Left ventricle myocardium inferior (tissue), 1 donor: ENCODE results near the gene SREBF1. TPM values are rescaled to one million over a fixed set of nuclear protein-coding genes. Genes with fewer than 3 reads are reported as not detected.

Source experiments
- DNase-seq: peaks from one replicate; pipeline ENCODE4 v3.0.0-alpha.2; 2020
- H3K27ac ChIP-seq: fragments of 200-600 bp; replicated peaks from 2 replicates; pipeline ENCODE4 v1.8.0; 2021
- H3K27me3 ChIP-seq: fragments of 200-600 bp; 2 replicates; pipeline ENCODE4 v1.8.0; 2021; ENCODE audit warnings: low read depth
- H3K36me3 ChIP-seq: fragments of 200-600 bp; 2 replicates; pipeline ENCODE4 v1.8.0; 2021
- H3K4me1 ChIP-seq: fragments of 200-600 bp; 2 replicates; pipeline ENCODE4 v1.8.0; 2021
- H3K4me3 ChIP-seq: fragments of 200-600 bp; 2 replicates; pipeline ENCODE4 v1.8.0; 2021; ENCODE audit warnings: mild to moderate bottlenecking, moderate library complexity
- H3K9me3 ChIP-seq: fragments of 200-600 bp; replicated peaks from 2 replicates; pipeline ENCODE4 v1.8.0; 2021
- intact Hi-C: fragments of 100-400 bp; cut with micrococcal nuclease; formaldehyde crosslinking; loops from one replicate; pipeline ENCODE4 v1.11.0; 2022
- total RNA-seq: library from RNA; stranded (reverse); fragmentation: NEBNext Ultra II Directional; extraction: Animal tissue kit (Norgen Biotek cat#: 25700); gene quantifications from one replicate; pipeline ENCODE4 v1.2.1, GENCODE V29; 2021
- TF ChIP-seq, protein P1 (sequence below): fragments of 200-600 bp; IDR thresholded peaks from 2 replicates; pipeline ENCODE4 v1.8.0; 2021; ENCODE audit warnings: antibody characterized with exemption, mild to moderate bottlenecking, borderline replicate concordance
- donor health status: DM: no; HTN: yes; CAD: no; lungs with severe emphysema.

The SREBF1 gene
- total RNA-seq, 1 donor from 2014 or later: 10.2 TPM

DNA sequence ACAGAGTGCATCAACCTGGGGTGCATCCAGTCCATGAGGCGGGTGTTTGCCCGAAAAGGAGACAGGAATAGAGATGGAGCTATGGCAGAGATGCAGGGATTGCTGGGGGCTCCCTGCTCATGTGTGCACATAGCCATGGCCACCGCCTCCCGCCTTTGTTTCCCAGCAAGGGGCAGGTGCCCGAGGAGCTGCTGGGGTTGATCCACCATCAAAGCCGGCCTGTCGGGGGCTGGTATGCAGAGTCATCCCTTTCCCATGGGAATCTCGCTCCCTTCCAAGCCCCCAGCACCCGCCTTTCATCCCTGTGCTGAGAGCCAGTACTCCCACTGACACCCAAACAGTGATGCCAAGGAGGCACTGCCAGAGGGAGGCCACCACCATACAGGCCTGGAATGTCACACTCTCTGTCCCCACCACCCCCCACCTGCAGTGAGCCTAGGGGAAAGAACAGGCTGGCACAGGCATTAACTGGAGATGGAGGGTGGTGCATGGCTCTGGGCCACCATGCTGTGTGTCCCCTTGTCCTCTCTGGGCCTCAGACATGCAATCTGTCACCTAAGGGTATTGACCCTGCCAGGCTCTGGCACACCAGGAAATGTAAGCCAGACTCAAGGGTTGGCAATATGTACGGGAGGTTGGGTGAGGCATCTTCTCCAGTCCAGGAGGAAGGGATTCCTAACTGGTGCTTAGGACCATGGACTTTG, 65.1 kb downstream of the SREBF1 start:
- TF ChIP-seq, protein P1, sequence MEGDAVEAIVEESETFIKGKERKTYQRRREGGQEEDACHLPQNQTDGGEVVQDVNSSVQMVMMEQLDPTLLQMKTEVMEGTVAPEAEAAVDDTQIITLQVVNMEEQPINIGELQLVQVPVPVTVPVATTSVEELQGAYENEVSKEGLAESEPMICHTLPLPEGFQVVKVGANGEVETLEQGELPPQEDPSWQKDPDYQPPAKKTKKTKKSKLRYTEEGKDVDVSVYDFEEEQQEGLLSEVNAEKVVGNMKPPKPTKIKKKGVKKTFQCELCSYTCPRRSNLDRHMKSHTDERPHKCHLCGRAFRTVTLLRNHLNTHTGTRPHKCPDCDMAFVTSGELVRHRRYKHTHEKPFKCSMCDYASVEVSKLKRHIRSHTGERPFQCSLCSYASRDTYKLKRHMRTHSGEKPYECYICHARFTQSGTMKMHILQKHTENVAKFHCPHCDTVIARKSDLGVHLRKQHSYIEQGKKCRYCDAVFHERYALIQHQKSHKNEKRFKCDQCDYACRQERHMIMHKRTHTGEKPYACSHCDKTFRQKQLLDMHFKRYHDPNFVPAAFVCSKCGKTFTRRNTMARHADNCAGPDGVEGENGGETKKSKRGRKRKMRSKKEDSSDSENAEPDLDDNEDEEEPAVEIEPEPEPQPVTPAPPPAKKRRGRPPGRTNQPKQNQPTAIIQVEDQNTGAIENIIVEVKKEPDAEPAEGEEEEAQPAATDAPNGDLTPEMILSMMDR: no peak
- intact Hi-C loops: no loop called here
- Histone ChIP-seq H3K4me3 (no peak overlapping the region), H3K27ac (peak overlapping the region; percentile 66), H3K27me3 (no peaks in the 10 kb centered on the region), H3K9me3 (no peaks in the 10 kb centered on the region), H3K4me1 (peaks cover 75% of the 10 kb centered on the region), H3K36me3 (no peaks in the 10 kb centered on the region)
- no peak for DNase-seq

DNA sequence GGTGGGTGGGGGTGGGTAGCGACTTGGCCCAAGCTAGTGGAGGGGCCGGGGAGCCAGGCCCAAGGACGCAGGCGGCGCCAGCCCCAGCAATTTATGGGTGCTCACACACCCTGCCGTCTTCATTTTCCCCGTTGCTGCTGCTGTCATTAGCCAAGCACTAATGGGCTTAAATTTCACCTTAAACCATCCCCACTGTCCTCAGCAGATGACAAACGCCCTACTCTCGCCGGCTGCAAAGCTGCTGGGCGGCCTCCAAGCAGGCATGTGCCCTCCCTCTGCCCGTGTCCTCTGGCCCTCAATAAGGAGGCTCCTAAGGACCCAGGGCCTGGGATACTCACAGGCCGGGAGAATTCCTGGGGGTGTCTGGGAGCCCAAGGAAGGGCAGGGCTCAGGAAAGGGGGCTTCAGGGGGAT, 66.1 kb downstream of the SREBF1 start:
- Histone ChIP-seq H3K9me3 (no peaks in the 10 kb centered on the region), H3K4me3 (no peak overlapping the region), H3K36me3 (no peaks in the 10 kb centered on the region), H3K27me3 (no peaks in the 10 kb centered on the region), H3K27ac (peak overlapping the region; percentile 66), H3K4me1 (peaks cover 85% of the 10 kb centered on the region)
- intact Hi-C loops: no loop called here
- TF ChIP-seq, protein P1: no peak
- DNase-seq: no peak

DNA sequence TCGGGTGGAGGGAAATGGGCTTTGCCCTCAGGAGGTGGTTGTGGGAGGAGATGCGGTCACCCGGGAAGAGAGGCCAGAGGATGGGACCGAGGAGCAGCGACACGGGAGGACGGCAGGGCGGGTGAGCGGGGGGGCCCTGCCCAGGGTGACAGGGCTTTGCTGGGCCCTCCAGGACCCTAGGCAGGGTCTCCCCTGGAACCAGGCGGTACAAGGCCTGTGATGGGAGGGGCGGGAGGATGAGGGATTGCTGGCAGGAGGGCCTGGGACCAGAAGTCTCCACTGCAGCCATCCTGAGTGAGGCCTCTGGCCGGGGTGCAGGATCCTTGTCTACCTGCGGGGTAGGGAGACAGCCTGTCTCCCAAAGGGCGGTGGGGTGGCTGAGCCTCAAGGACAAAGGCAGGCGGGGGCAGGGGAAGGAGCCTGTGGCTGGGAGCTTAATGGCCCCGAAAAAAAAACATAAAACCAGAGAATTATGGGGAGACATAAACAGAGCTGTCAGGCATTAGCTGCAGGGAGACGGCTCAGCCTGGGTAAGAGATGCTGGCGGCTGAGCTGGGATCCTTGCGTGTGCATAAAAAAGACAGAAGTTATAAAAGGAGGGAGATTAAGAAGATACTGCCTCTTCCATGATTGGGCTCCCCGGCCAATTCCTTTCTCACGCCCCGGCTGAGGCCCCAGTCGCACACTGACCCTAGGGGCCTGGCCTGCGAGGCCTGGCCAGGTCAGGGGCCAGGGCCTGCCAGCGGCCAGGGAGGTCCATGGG, 66.7 kb downstream of the SREBF1 start:
- DNase-seq: no peak
- H3K4me3 ChIP-seq: no peak overlapping the region
- TF ChIP-seq, protein P1: no peak
- no peaks in the 10 kb centered on the region for H3K27me3 ChIP-seq
- peak overlapping the region; percentile 66 for H3K27ac ChIP-seq
- intact Hi-C loops: no loop called here
- H3K9me3 ChIP-seq: no peaks in the 10 kb centered on the region
- no peaks in the 10 kb centered on the region for H3K36me3 ChIP-seq
- peaks cover 86% of the 10 kb centered on the region for H3K4me1 ChIP-seq

DNA sequence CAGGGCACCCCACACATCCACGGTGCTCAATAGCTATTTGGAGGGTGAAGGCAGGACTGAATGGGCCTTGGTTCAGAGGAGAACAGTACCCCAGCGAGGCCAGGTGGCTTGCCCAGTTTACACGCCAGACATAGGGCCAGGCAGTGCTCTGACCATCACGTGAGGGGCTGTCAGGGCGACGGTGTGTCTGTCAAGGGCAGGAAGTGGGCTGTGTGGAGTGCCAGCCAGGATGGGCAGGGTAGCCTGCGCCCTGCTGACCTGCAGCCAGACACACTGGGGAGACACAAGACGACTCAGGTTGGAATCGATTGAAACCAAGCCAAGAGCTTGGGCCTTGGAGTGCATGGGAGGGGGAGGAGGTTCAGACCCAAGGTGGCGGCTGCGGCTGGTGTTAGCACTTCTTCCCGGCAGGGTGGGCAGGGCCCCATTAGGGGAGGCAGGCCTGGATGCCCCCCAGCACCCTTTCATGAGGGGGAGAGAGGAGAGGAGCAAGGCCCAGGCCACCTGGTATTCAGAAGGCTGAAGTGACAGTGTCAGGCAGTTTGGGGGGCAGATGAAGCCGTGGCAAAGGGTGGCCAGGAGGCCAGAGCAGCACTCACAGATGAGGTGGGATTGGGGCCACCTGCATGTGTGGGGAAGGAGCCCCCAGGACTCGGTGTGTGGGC, 68.2 kb downstream of the SREBF1 start:
- no peak for DNase-seq
- Histone ChIP-seq H3K4me3 (no peak overlapping the region), H3K9me3 (no peaks in the 10 kb centered on the region), H3K4me1 (peaks cover 79% of the 10 kb centered on the region), H3K36me3 (no peaks in the 10 kb centered on the region), H3K27me3 (no peaks in the 10 kb centered on the region), H3K27ac (peak overlapping the region; percentile 66)
- TF ChIP-seq, protein P1: no peak
- intact Hi-C loops: no loop called here

DNA sequence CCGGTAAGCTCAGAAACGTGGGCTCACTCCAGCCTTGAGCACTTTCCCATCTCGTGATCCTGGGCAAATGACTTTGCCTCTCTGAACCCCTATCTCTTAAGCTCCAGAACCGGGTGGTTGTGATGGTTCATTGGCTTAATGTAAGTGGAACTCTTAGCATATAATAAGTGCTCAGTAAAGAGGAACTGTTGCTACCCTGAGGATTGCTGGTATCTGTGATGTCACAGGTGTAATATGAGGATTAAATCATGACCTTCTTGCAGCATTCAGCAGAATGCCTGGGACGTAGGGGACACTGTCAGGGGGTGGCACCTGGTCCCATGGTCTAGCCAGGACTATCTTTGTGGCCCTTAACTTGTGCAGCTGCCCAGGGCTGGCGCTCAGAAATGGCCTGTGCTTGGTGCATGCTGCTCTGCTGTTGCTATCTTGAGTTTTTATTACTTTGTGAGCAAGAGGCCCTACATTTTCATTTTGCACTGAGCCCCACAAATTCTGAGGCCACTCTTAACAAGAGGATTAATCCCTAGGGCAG, 68.8 kb downstream of the SREBF1 start:
- Histone ChIP-seq H3K36me3 (no peaks in the 10 kb centered on the region), H3K27ac (peak overlapping the region; percentile 66), H3K4me3 (no peak overlapping the region), H3K27me3 (no peaks in the 10 kb centered on the region), H3K9me3 (no peaks in the 10 kb centered on the region), H3K4me1 (peaks cover 83% of the 10 kb centered on the region)
- TF ChIP-seq, protein P1: no peak
- intact Hi-C loops: no loop called here
- no peak for DNase-seq
